B cell (primary cell): ENCODE results near the gene DNAJB8. TPM values are rescaled to one million over a fixed set of nuclear protein-coding genes. Genes with fewer than 3 reads are reported as not detected.

Experiments used
- ATAC-seq: fragments of 200-7000 bp; cut with Tn5 transposase; one replicate; pipeline ENCODE4 v1.10.0; 2021; ENCODE audit warnings: low read depth, mild to moderate bottlenecking, moderate number of reproducible peaks, moderate library complexity
- CTCF ChIA-PET: fragments of 350-600 bp; sonication (Branson Sonifier 250); formaldehyde crosslinking; loops from one replicate; lab custom pipeline; 2021; ENCODE audit warnings: antibody characterized with exemption, inconsistent platforms; lab: Charles Lee
- POLR2A ChIA-PET: fragments of 350-600 bp; sonication (Branson Sonifier 250); formaldehyde crosslinking; loops from one replicate; lab custom pipeline; 2021; ENCODE audit warnings: antibody characterized with exemption; lab: Charles Lee
- DNase-seq: peaks from one replicate; pipeline ENCODE4 v3.0.0; 2013
- H2AFZ ChIP-seq: 2 replicates; pipeline ENCODE4 v1.6.1; 2012; ENCODE audit warnings: mild to moderate bottlenecking, low read depth, low read length; ENCODE audit not compliant: insufficient read depth, poor library complexity, severe bottlenecking
- H3K27ac ChIP-seq, 2 donors: 1 replicate in 1 of 2; 2 replicates in 1 of 2; pipeline ENCODE4 v1.5.1; 2012 to 2013; ENCODE audit warnings: low read length in 2 of 2, mild to moderate bottlenecking in 2 of 2, moderate library complexity in 1 of 2
- H3K27me3 ChIP-seq, 4 experiments: fragments of 200-600 bp in 1 of 4; sonication (generic) in 1 of 4; replicated peaks in 1 of 4; 1 replicate in 2 of 4; 2 replicates in 2 of 4; pipeline versions ENCODE4 v1.6.1 to v1.7.0; 2013 to 2016; ENCODE audit warnings: low read length in 3 of 4, mild to moderate bottlenecking in 2 of 4, mixed read lengths in 1 of 4, moderate library complexity in 1 of 4; ENCODE audit not compliant: insufficient read depth in 4 of 4, control insufficient read depth in 3 of 4; ENCODE audit errors: control extremely low read depth in 1 of 4
- H3K36me3 ChIP-seq, 2 experiments: replicated peaks in 1 of 2; 1 replicate in 1 of 2; 2 replicates in 1 of 2; pipeline versions ENCODE4 v1.6.1 to v1.7.1; 2013; ENCODE audit warnings: low read length in 1 of 2; ENCODE audit not compliant: insufficient read depth in 2 of 2, control insufficient read depth in 1 of 2; ENCODE audit errors: control extremely low read depth in 1 of 2, extremely low read depth in 1 of 2
- H3K4me1 ChIP-seq, 2 donors: fragments of 200-600 bp in 1 of 2; sonication (generic) in 1 of 2; 1 replicate in 1 of 2; 2 replicates in 1 of 2; pipeline versions ENCODE4 v1.5.1 to v1.6.1; 2013 to 2017; ENCODE audit warnings: low read length in 2 of 2; ENCODE audit not compliant: control insufficient read depth in 2 of 2, insufficient read depth in 2 of 2
- H3K4me2 ChIP-seq: replicated peaks from 2 replicates; pipeline ENCODE3; 2012; ENCODE audit warnings: mild to moderate bottlenecking, low read depth, low read length; ENCODE audit not compliant: poor library complexity, severe bottlenecking
- H3K4me3 ChIP-seq, 5 experiments: fragments of 200-600 bp in 1 of 5; sonication (generic) in 1 of 5; 1 replicate in 3 of 5; 2 replicates in 2 of 5; pipeline versions ENCODE4 v1.5.1 to v1.7.0; 2011 to 2016; ENCODE audit warnings: low read length in 4 of 5, mild to moderate bottlenecking in 4 of 5, low read depth in 2 of 5, control low read depth in 1 of 5, moderate library complexity in 1 of 5; ENCODE audit not compliant: insufficient read depth in 1 of 5; ENCODE audit errors: control extremely low read depth in 1 of 5, extremely low read depth in 1 of 5
- H3K79me2 ChIP-seq: fragments of 200-600 bp; sonication (generic); one replicate; pipeline ENCODE4 v1.6.0; 2016; ENCODE audit warnings: low read length; ENCODE audit not compliant: control insufficient read depth, insufficient read depth
- H3K9ac ChIP-seq: fragments of 200-600 bp; sonication (generic); 2 replicates; pipeline ENCODE4 v1.6.1; 2017; ENCODE audit warnings: mild to moderate bottlenecking, low read length, moderate library complexity
- H3K9me3 ChIP-seq, 3 donors: one replicate each; pipeline versions ENCODE4 v1.6.1 to v1.7.1; 2013; ENCODE audit warnings: low read length in 2 of 3; ENCODE audit not compliant: control insufficient read depth in 2 of 3, insufficient read depth in 1 of 3; ENCODE audit errors: control extremely low read depth in 1 of 3
- H4K20me1 ChIP-seq: 2 replicates; pipeline ENCODE4 v1.6.0; 2012; ENCODE audit warnings: mild to moderate bottlenecking, low read length; ENCODE audit not compliant: insufficient read depth, control insufficient read depth, poor library complexity, severe bottlenecking
- H3K27ac Mint-ChIP-seq: one replicate; pipeline ENCODE4 v1.8.0; 2021; ENCODE audit warnings: mixed read lengths
- H3K27me3 Mint-ChIP-seq: one replicate; pipeline ENCODE4 v1.8.0; 2021; ENCODE audit warnings: mixed read lengths
- H3K4me1 Mint-ChIP-seq: one replicate; pipeline ENCODE4 v1.8.0; 2021; ENCODE audit warnings: mixed read lengths
- H3K4me3 Mint-ChIP-seq: one replicate; pipeline ENCODE4 v1.8.0; 2021; ENCODE audit warnings: mixed read lengths
- H3K9me3 Mint-ChIP-seq: one replicate; pipeline ENCODE4 v1.8.0; 2022; ENCODE audit warnings: mixed read lengths; ENCODE audit not compliant: insufficient read depth
- CTCF ChIP-seq: fragments of 200-600 bp; IDR thresholded peaks from one replicate; pipeline ENCODE4 v1.8.0; 2022; ENCODE audit warnings: antibody characterized with exemption, mild to moderate bottlenecking
- EZH2 ChIP-seq: IDR thresholded peaks from 2 replicates; pipeline ENCODE4 v1.6.1; 2012; ENCODE audit warnings: borderline replicate concordance, low read depth, mild to moderate bottlenecking, moderate library complexity, low read length; ENCODE audit not compliant: insufficient read depth, poor library complexity, severe bottlenecking
- WGBS: methylation state at CpG from one replicate; pipeline ENCODE4 v1.1.5; 2013; ENCODE audit warnings: missing lambda C conversion rate; ENCODE audit not compliant: insufficient coverage; 5-methylcytosine and 5-hydroxymethylcytosine counted together
- intact Hi-C: fragments of 100-400 bp; cut with micrococcal nuclease; formaldehyde crosslinking; loops from one replicate; pipeline ENCODE4 v1.10.0; 2022
- polyA plus RNA-seq: library from polyadenylated mRNA; depleted of rRNA; stranded (reverse); fragments of >200 nt; gene quantifications from 2 replicates; pipeline ENCODE4 v1.2.3, GENCODE V29; 2012
- total RNA-seq, 2 donors: library from RNA; stranded (reverse); fragments of 120-200 nt in 1 of 2; gene quantifications; 1 replicate in 1 of 2; 2 replicates in 1 of 2; pipeline versions ENCODE4 v1.2.3 to v1.2.4, GENCODE V29; 2013 to 2022

Gene DNAJB8
- total and polyA plus RNA-seq, 2 donors (not counting 1 experiment from before 2014, with no cell fraction given) = not detected

DNA sequence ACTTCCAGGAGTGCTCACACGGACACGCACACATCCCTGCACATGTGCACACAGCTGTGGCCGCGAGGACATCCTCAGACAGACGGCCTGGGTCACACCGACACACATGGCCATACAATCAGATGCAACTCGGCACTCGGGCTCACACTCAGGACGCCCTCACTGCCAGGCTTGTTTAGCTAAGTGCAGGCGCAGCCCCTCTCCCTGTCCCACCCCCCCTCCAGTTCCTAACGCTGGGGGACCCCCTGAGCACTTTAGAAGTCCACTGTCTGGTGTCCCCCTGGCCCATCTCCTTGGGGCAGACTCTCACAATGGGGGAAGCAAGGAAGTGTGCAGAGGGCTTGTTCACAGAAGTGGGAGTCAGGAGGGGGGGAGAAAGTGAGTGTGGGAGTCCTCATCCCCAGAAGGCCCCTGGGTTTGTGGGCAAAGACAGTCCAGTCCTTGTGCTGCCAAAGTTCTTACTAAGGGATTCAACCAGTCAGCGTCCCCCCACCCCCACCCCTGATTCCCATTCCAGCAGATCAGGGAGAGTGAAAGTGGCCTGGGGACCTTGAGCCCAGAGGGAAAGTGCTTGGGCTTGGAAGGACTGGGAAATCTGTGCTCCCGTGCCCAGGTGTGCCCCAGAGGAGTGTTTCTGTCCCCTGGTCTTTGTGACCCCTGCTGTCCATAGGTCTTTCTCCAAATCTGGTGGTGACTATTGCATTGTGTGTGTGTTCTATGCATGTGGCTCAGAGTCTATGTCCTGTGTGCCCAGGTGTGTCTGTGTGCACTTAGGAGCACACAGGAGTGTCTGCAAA is 27.1 kb upstream of the DNAJB8 start:
- no peak for DNase-seq
- Histone ChIP-seq H4K20me1 (no peaks in the 10 kb centered on the region), H3K9me3 (peaks cover 0 to 28% (median 0%) of the 10 kb centered on the region in 3 donors), H3K4me1 (peaks cover 47 to 52% of the 10 kb centered on the region in 2 donors), H3K79me2 (no peaks in the 10 kb centered on the region), H2AFZ (no peak overlapping the region), H3K9ac (no peak overlapping the region), H3K27me3 (peaks cover 0 to 85% (median 48%) of the 10 kb centered on the region in 4 experiments), H3K27ac (no peak overlapping the region), H3K4me3 (no peak overlapping the region), H3K4me2 (peak overlapping the region; percentile 73), H3K36me3 (no peaks in the 10 kb centered on the region)
- peaks cover 63% of the 10 kb centered on the region for H3K27me3 Mint-ChIP-seq
- ChIA-PET CTCF (no interaction called here), POLR2A (no interaction called here)
- intact Hi-C loops = no loop called here
- no peak overlapping the region for H3K27ac Mint-ChIP-seq
- no peak for ATAC-seq
- peaks cover 45% of the 10 kb centered on the region for H3K4me1 Mint-ChIP-seq
- TF ChIP-seq EZH2 (no peak), CTCF (no peak)
- no peaks in the 10 kb centered on the region for H3K9me3 Mint-ChIP-seq
- peak overlapping the region; percentile 73 for H3K4me3 Mint-ChIP-seq
- 32% methylated on average over 10 of the region's 13 CpGs for WGBS
